D721Med (cell line): ENCODE measurements around the gene VSTM4.

Experiments used
- DNase-seq: peaks from one replicate; pipeline ENCODE4 v3.0.0; 2011; ENCODE audit warnings: low spot score; ENCODE audit not compliant: insufficient read length
- FAIRE-seq: peaks from 2 replicates; lab custom pipeline; 2011; peaks lifted over from hg19 to GRCh38; lab: Jason Lieb, UNC
- TF ChIP-seq, protein P1 (sequence below): IDR thresholded peaks from 2 replicates; pipeline ENCODE4 v1.5.1; 2012; ENCODE audit warnings: mild to moderate bottlenecking, control low read depth; ENCODE audit not compliant: insufficient read depth; ENCODE audit errors: missing control alignments

Gene VSTM4

DNA sequence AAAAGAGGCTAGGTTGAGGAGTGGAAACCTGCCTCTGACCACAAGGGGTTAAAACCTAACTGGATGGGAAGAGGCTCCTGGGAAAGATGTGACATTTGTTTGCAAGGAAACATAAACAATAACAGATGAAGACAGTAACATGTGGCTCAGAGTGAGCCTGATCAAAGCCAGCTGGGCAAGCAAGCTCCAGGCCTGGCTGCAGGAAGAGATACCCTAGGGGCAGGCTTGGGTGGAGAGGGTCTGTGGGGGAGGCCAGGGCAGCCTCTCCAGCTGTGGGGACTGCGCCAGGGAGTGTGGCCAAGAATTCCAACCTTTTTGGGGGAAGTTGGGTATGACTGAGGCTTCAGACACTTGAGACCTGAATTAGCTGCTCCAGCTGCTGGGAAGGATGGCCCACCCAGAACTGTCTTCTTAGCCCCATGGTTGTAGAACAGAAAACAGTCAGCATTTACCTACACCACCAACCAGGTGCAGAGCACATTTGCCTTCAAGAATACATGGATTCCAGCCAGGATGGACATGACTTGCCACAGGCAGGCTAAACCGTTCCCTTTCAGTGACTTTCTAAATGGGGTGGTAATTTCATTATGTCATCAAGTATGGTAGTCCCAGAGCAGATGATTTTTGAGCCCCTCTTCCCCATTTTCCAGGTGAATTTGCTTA lies 28.9 kb upstream of the VSTM4 start:
- TF ChIP-seq, protein P1, sequence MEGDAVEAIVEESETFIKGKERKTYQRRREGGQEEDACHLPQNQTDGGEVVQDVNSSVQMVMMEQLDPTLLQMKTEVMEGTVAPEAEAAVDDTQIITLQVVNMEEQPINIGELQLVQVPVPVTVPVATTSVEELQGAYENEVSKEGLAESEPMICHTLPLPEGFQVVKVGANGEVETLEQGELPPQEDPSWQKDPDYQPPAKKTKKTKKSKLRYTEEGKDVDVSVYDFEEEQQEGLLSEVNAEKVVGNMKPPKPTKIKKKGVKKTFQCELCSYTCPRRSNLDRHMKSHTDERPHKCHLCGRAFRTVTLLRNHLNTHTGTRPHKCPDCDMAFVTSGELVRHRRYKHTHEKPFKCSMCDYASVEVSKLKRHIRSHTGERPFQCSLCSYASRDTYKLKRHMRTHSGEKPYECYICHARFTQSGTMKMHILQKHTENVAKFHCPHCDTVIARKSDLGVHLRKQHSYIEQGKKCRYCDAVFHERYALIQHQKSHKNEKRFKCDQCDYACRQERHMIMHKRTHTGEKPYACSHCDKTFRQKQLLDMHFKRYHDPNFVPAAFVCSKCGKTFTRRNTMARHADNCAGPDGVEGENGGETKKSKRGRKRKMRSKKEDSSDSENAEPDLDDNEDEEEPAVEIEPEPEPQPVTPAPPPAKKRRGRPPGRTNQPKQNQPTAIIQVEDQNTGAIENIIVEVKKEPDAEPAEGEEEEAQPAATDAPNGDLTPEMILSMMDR: no peak
- no peak for FAIRE-seq
- DNase-seq: no peak

DNA sequence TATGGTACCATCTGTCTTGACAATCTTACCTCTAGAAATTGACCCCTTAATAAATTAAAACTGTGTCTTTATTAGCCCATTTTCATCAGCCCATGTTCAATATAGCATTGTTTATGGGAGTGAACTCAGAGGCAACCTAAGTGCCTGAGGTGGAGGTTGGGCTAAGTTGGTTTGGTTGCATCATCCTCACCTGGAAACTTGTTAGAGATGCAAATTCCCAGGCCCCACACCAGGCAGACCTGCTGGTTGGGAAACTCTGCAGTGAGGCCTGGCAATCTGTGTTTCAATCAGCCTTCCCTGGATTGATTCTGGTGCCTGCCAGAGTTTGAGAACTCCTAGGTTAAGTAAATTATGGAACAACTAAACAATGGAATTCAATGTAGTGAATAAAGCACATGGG lies 27.9 kb upstream of the VSTM4 start:
- DNase-seq (no peak), FAIRE-seq (no peak)
- TF ChIP-seq, protein P1: no peak

DNA sequence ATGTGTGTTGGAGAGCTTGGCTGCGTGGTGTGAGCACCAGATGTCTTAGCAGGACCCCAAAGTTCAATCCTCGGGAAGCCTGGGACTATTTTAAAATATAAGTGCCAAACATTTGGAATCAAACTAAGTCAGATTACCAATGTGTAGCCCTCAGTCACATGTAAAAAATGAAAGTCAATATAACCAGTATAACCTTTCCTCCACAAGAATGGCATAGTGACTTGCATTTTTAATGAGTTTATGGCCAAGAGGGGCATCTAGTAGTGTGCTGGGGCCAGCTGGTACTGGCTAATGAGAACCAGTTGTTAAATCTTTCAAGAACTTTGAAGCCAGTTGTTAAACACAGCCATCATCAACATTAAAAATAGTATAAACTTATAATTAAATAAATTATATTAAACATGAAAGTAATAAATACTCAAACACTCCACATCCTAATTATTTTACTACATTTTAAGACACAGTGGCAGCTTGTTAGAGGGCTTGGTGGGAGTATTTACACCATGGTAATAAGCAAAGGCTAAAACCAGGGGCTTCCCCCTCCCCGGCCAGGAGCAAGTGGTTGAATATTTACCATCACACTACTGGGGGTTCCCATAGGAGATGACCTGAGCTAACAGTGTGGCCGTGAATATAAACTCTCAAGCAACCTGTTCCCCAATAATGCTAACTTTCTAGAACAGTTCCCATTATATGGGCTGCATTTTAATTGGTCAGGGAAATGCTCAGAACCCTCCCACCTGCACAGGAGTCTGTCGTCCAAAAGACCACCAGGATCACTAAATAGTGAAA lies 26.4 kb upstream of the VSTM4 start:
- FAIRE-seq (no peak), DNase-seq (no peak)
- TF ChIP-seq, protein P1: no peak

DNA sequence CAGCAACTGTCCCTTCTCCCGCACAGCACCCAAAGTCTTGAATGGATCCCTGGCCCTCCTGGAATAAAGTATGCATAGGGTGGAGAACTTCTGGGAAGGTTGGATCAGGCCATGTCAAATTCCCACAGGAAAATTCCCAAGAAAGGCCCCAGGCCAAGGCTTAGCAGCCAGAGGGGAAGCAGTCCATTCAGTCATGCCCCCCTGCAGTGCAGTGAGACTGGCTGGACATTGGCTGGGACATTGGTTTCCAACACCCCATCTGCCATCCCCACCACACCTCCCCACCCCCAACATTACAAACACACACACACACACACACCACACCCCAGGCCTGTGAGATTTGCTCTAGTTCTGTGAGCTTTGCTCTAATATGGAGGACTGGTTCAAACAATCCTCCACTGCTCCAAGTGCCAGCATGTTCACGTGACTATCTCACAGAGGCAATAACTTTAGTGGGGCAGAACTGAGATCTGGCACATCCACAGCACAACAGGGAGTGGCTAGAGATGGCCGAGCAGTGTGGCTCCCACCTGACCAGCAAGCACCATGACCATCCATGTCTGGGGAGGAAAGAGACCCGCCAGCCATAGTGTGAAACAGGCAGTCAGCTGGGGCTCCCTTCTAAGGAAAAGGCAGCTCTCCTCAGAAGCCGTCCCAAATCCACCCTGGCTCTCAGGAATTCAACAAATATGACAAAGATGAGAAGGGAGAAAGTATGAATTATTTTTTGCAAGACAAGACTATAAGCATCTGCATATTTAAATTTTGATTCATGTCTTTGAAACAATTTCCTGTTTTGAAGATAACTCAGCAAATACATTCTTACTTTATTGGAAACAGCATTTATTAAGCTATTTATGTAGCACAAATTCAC lies 25.2 kb upstream of the VSTM4 start:
- TF ChIP-seq, protein P1: no peak
- FAIRE-seq: no peak

DNA sequence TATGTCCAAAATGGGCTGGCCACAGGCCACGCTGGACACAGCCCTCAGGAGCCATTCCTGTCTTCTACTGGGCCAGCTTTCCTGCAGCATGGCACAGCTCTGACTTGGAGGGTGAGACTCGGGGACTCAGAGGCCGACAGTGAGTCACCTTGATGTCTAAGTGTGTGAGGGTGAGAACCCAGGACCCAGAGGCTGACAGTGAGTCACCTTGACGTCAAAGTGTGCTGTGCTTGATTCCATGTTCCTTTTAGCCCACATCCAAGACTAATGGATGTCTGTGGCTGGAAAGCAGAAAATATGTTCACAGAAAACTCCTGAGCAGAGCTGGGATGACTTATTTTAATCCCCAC lies 24.5 kb upstream of the VSTM4 start:
- FAIRE-seq: no peak
- TF ChIP-seq, protein P1: no peak
- no peak for DNase-seq

More for the DNA sequence above, 25.2 kb upstream of the VSTM4 start:
- no peak for DNase-seq

DNA sequence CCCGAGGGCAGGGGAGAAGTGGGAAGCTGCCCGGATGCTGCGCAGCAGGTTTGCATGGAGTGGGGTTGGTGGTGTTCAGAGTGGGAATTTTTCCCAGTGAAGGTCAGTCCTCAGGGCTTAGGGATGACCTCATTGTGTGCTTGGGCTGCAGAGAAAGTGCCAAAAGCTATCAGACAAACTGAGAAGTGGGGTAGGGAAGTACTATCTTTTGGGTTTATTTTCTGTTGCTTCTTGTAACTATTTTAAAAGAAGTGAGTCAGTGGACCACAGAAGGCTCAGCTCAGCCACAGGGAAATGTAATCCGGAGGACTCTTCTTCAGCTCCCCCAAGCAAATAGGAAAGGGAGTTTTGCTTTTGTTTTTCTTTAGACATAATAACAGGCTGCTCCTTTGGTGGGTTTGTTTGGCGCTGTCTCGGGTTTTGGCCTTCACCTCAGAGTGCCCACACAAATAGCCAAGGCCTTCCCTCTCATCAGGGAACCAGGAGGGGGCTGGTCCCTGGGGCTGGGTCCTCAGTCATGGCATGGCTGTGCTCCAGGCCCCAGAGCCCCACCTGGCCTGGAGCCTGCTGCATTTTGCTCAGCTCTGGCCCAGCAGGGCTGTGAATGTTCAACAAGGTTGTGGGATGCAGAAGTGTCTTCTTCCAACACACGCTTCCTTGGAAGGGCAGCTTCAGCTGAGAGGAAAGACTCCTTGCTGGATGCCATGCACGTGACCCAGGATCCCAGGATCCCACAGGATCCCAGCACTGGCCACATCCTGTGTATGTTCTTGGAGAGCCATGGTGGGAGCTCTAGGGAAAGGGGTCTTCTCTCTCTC lies 23.9 kb upstream of the VSTM4 start:
- DNase-seq: no peak
- FAIRE-seq: no peak
- TF ChIP-seq, protein P1: no peak
